Activated CD8-positive, alpha-beta memory T cell treated with anti-CD3 and anti-CD28 coated beads, Interleukin-2, amount 50 U/mL, for 48 hours (primary cell): Measurements from ENCODE around the gene LDHD.

Experiments used
- DNase-seq: peaks from one replicate; pipeline ENCODE4 v3.0.0-alpha.2; 2020

LDHD gene

GRCh38 chr16:75114179-75114945 lies 2.2 kb downstream of the LDHD start:
- no peak for DNase-seq

- DNase-seq: no peak
Observed at GRCh38 chr16:75113541-75114121, 2.9 kb downstream of the LDHD start.

GRCh38 chr16:75112734-75113491 lies 3.7 kb downstream of the LDHD start:
- DNase-seq: no peak

- DNase-seq: no peak
Observed at GRCh38 chr16:75111961-75112733, 4.4 kb downstream of the LDHD start.

- DNase-seq: no peak
Observed at GRCh38 chr16:75111514-75111940, 5.1 kb downstream of the LDHD start.

- DNase-seq: peak; percentile 89
Observed at GRCh38 chr16:75110637-75111513, 5.7 kb downstream of the LDHD start.

GRCh38 chr16:75109732-75110243 lies 6.8 kb downstream of the LDHD start:
- no peak for DNase-seq

GRCh38 chr16:75108792-75109731 lies 7.5 kb downstream of the LDHD start:
- peak; percentile 86 for DNase-seq

- DNase-seq: no peak
Observed at GRCh38 chr16:75107505-75107904, 9.1 kb downstream of the LDHD start.

- DNase-seq: no peak
Observed at GRCh38 chr16:75106351-75107274, 10.0 kb downstream of the LDHD start.

- no peak for DNase-seq
Observed at GRCh38 chr16:75105306-75106061, 11.1 kb downstream of the LDHD start.

GRCh38 chr16:75104836-75105235 lies 11.7 kb downstream of the LDHD start:
- no peak for DNase-seq

- DNase-seq: no peak
Observed at GRCh38 chr16:75103994-75104393, 12.6 kb downstream of the LDHD start.

GRCh38 chr16:75102595-75102994 lies 14.0 kb downstream of the LDHD start:
- no peak for DNase-seq

- DNase-seq: no peak
Observed at GRCh38 chr16:75101635-75102034, 14.9 kb downstream of the LDHD start.

- DNase-seq: no peak
Observed at GRCh38 chr16:75100603-75100990, 16.0 kb downstream of the LDHD start.

GRCh38 chr16:75099738-75100602 lies 16.6 kb downstream of the LDHD start:
- no peak for DNase-seq
